ENCODE data around the gene PLA1A.

DNA sequence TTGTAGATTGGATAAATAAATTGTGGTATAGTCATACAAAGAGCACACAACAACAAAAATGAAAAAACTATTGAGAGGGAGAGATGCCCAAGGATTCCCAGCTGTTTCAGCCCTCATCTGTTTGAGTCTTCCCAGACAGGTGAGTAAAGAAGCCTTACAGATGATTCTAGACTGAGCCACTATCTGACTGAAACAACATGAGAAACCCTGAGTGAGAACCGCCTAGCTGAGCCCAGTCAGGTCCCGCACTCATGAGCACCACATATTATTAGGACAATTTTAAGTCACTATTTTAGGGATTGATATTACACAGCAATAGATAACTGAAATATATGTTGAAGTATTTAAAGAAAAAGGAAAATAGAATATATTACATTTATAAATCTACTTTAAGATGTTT is 43.7 kb downstream of the PLA1A start:
- no peak for TF ChIP-seq POLR2A (IDR thresholded peaks at IDR 0.05)
- TF ChIP-seq, protein P1, sequence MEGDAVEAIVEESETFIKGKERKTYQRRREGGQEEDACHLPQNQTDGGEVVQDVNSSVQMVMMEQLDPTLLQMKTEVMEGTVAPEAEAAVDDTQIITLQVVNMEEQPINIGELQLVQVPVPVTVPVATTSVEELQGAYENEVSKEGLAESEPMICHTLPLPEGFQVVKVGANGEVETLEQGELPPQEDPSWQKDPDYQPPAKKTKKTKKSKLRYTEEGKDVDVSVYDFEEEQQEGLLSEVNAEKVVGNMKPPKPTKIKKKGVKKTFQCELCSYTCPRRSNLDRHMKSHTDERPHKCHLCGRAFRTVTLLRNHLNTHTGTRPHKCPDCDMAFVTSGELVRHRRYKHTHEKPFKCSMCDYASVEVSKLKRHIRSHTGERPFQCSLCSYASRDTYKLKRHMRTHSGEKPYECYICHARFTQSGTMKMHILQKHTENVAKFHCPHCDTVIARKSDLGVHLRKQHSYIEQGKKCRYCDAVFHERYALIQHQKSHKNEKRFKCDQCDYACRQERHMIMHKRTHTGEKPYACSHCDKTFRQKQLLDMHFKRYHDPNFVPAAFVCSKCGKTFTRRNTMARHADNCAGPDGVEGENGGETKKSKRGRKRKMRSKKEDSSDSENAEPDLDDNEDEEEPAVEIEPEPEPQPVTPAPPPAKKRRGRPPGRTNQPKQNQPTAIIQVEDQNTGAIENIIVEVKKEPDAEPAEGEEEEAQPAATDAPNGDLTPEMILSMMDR (IDR thresholded peaks at IDR 0.05) = no peak

Measured in prostate gland (tissue), 2 donors.